Muscle layer of colon (tissue), 2 donors: ENCODE data around the gene RDM1.
"Not testable (repeated sequence)": the region's sequence is repeated elsewhere in the genome, so short reads cannot be mapped to it uniquely, and the experiment has no call there.

Source experiments
- H3K27ac ChIP-seq: one replicate; pipeline ENCODE4 v1.7.0; 2013; ENCODE audit warnings: low read depth, mild to moderate bottlenecking, low read length, moderate library complexity
- H3K27me3 ChIP-seq, 2 donors: one replicate each; pipeline ENCODE4 v1.7.0; 2013; ENCODE audit warnings: low read length in 2 of 2, mild to moderate bottlenecking in 2 of 2; ENCODE audit not compliant: insufficient read depth in 2 of 2, control insufficient read depth in 1 of 2
- H3K36me3 ChIP-seq: one replicate; pipeline ENCODE4 v1.7.0; 2013; ENCODE audit warnings: mild to moderate bottlenecking, low read length; ENCODE audit not compliant: insufficient read depth
- H3K4me1 ChIP-seq: one replicate; pipeline ENCODE4 v1.7.0; 2013; ENCODE audit warnings: mild to moderate bottlenecking, low read length; ENCODE audit not compliant: insufficient read depth
- H3K4me3 ChIP-seq, 2 donors: one replicate each; pipeline ENCODE4 v1.7.0; 2013; ENCODE audit warnings: low read length in 2 of 2, low read depth in 1 of 2, mild to moderate bottlenecking in 1 of 2, moderate library complexity in 1 of 2
- H3K9ac ChIP-seq: one replicate; pipeline ENCODE4 v1.7.0; 2013; ENCODE audit warnings: low read length
- H3K9me3 ChIP-seq: one replicate; pipeline ENCODE4 v1.7.0; 2013; ENCODE audit warnings: mild to moderate bottlenecking, low read length
- donor health status: abdominal sarcoma.
- donor health status: Adenocarcinoma of cecum.

The RDM1 gene

GRCh38 chr17:35909408-35909807 is 21.2 kb downstream of the RDM1 start:
- no peaks in the 10 kb centered on the region for H3K36me3 ChIP-seq
- H3K9ac ChIP-seq: no peak overlapping the region
- no peaks in the 10 kb centered on the region for H3K27me3 ChIP-seq
- H3K4me3 ChIP-seq: no peak overlapping the region
- H3K4me1 ChIP-seq: no peaks in the 10 kb centered on the region
- no peaks in the 10 kb centered on the region for H3K9me3 ChIP-seq
- no peak overlapping the region for H3K27ac ChIP-seq

DNA sequence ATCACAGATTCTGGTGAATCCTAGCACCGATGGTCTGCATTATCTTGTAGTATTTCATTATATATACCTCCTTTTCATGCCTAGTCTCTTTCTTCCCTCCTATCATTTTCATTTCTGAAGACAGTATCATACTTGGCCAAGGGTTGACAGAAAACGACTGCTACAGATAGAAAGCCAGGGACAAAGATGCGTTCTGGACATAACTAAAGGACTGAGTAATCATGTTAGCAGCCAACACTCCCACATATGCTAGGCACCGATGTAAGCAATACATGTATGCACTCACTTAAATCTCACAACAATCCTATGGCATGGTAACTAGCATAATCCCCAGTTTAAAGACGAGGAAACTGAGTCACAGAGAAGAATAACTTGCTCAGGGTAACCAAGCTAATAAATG is 22.9 kb downstream of the RDM1 start:
- no peak overlapping the region for H3K4me3 ChIP-seq
- no peak overlapping the region for H3K9ac ChIP-seq
- no peaks in the 10 kb centered on the region for H3K27me3 ChIP-seq
- no peak overlapping the region for H3K27ac ChIP-seq
- H3K9me3 ChIP-seq: no peaks in the 10 kb centered on the region
- no peaks in the 10 kb centered on the region for H3K4me1 ChIP-seq
- H3K36me3 ChIP-seq: no peaks in the 10 kb centered on the region

DNA sequence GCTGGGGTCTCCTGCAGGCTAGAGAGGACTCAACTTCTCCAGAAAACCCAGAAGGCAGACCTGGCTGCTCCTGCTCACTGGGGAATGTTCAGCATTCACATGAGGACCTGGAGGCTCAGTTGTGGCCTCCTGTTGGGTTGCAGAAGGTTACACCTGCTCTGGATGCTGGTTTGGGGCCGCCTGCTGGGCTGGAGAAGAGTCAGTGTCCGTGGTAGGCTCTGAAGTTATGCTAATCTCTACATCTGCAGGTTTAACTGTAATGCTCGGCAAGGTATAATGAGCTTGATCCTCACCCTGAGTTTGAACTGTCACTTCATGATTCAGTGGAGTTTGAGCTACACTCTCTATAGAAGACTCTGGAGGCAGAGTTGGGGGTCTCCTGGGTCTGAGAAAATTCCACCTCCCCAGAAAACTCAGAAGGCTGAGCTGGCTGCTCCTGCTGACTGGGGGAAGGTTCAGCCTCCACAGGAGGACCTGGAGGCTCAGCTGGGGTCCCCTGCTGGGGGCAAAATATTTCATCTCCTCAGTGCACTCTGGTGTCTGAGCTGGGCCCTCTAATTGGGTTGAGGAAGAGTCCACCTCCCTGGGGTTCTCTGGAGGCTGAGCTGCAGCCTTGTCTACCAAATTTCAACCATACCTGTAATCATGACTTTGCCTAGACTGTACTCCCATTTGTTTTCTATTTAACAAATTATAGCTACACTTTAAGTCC is 23.5 kb downstream of the RDM1 start:
- H3K27me3 ChIP-seq: no peaks in the 10 kb centered on the region
- no peaks in the 10 kb centered on the region for H3K36me3 ChIP-seq
- H3K9ac ChIP-seq: no peak overlapping the region
- no peaks in the 10 kb centered on the region for H3K4me1 ChIP-seq
- no peaks in the 10 kb centered on the region for H3K9me3 ChIP-seq
- H3K4me3 ChIP-seq: no peak overlapping the region
- H3K27ac ChIP-seq: no peak overlapping the region

- Histone ChIP-seq H3K27ac (no peak overlapping the region), H3K4me3 (no peak overlapping the region), H3K4me1 (no peaks in the 10 kb centered on the region), H3K36me3 (no peaks in the 10 kb centered on the region), H3K27me3 (no peaks in the 10 kb centered on the region), H3K9ac (no peak overlapping the region), H3K9me3 (no peaks in the 10 kb centered on the region)
Observed at GRCh38 chr17:35906191-35906925, 24.2 kb downstream of the RDM1 start.

GRCh38 chr17:35903451-35903850 is 27.1 kb downstream of the RDM1 start:
- Histone ChIP-seq H3K4me3 (no peak overlapping the region), H3K9me3 (no peaks in the 10 kb centered on the region), H3K4me1 (no peaks in the 10 kb centered on the region), H3K27me3 (no peaks in the 10 kb centered on the region), H3K27ac (no peak overlapping the region), H3K9ac (no peak overlapping the region), H3K36me3 (no peaks in the 10 kb centered on the region)

GRCh38 chr17:35901631-35902175 is 28.9 kb downstream of the RDM1 start:
- Histone ChIP-seq H3K4me1 (no peaks in the 10 kb centered on the region), H3K9me3 (no peaks in the 10 kb centered on the region), H3K9ac (no peak overlapping the region), H3K27ac (no peak overlapping the region), H3K4me3 (no peak overlapping the region), H3K36me3 (no peaks in the 10 kb centered on the region), H3K27me3 (no peaks in the 10 kb centered on the region)

DNA sequence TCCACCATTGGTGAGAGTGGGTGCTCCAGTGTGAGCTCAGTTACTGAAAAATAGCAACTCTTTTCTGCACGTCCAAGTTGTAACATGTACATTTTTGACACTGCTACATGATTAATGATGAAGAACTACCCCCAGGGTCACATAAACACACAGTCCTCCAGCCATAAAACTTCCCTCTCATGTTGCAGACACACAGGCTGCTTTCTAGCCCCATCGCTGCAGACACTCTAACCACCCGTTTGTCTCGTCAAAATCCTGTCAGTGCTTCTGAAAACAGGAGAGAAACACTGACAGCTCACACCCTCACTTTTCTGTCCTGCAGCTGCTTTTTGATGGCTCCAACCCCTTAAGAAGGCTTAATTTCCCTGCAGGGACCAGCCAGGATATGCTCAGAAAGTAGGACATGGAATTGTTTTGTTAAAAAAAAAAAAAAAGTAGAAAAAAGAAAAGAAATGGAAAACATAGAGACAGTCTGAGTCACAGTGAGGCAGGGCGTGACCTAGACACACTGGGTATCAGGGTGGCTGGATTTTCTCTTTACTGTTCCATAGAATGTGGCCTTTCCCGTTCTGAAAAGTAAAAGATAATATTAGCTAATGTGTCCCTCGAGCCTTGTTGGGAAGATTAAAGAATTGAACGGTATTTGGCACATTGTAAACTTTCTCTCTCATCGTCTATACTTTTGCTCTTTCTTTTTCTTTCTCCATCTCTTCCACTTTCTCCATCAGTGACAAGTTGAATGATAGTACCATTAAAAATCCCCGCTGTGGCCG is 29.7 kb downstream of the RDM1 start:
- no peaks in the 10 kb centered on the region for H3K4me1 ChIP-seq
- no peaks in the 10 kb centered on the region for H3K27me3 ChIP-seq

DNA sequence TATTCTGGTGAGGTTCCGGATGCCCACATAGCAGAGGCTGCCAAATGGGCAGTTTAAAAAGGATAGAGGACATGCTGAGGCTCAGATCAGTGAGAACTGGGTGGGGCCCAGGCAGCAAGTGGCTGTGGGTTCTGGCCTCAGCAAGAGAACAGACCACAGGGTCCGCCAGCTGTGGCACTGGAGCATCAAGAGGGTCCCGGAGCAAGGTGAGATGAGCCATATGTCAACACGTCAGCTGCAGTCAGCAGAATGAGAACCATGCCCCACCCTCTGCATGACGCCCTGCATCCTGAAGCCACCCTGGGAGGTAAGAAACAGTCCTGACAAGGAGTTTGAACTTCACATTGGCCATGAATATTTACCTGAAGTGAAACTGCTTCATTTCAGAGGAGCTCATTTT is 30.3 kb downstream of the RDM1 start:
- Histone ChIP-seq H3K4me1 (no peaks in the 10 kb centered on the region), H3K27me3 (no peaks in the 10 kb centered on the region), H3K9me3 (no peaks in the 10 kb centered on the region), H3K27ac (no peak overlapping the region), H3K9ac (no peak overlapping the region), H3K36me3 (no peaks in the 10 kb centered on the region), H3K4me3 (no peak overlapping the region)

More for the DNA sequence above, 29.7 kb downstream of the RDM1 start:
- Histone ChIP-seq H3K27ac (no peak overlapping the region), H3K9ac (no peak overlapping the region), H3K9me3 (no peaks in the 10 kb centered on the region), H3K36me3 (no peaks in the 10 kb centered on the region), H3K4me3 (no peak overlapping the region)

GRCh38 chr17:35898283-35899070 is 32.1 kb downstream of the RDM1 start:
- H3K9me3 ChIP-seq: no peaks in the 10 kb centered on the region
- no peak overlapping the region for H3K27ac ChIP-seq
- H3K4me1 ChIP-seq: no peaks in the 10 kb centered on the region

GRCh38 chr17:35897772-35898171 is 32.8 kb downstream of the RDM1 start:
- not testable (repeated sequence) for H3K4me3 ChIP-seq, H3K4me1 ChIP-seq, H3K9me3 ChIP-seq, H3K36me3 ChIP-seq, H3K9ac ChIP-seq, H3K27me3 ChIP-seq, H3K27ac ChIP-seq

More at GRCh38 chr17:35898283-35899070, 32.1 kb downstream of the RDM1 start:
- Histone ChIP-seq H3K9ac (no peak overlapping the region), H3K4me3 (no peak overlapping the region), H3K36me3 (no peaks in the 10 kb centered on the region), H3K27me3 (no peaks in the 10 kb centered on the region)
